ENCODE data around the gene MMP11.

- no peak for TF ChIP-seq POLR2AphosphoS5 (IDR thresholded peaks at IDR 0.05; ENCODE audit: low read depth)
- TF ChIP-seq CTCF (IDR thresholded peaks at IDR 0.05; ENCODE audit: insufficient read depth, low read length), result no peak
Observed at GRCh38 chr22:23793326-23793725, 20.7 kb downstream of the MMP11 start.

Data from HL-60 (cell line).